HG03342 (cell line): ENCODE data around the gene LINC01488.

Experiments
- ATAC-seq: cut with Tn5 transposase; IDR thresholded peaks from one replicate; pipeline ENCODE4 v1.9.1; 2021; ENCODE audit warnings: mild to moderate bottlenecking, moderate library complexity; ENCODE audit not compliant: unreplicated experiment

The LINC01488 gene

GRCh38 chr11:69541501-69542313 is 60.2 kb downstream of the LINC01488 start:
- no peak for ATAC-seq

- ATAC-seq: no peak
Observed at GRCh38 chr11:69542314-69543168, 61.1 kb downstream of the LINC01488 start.
